GM06990 (cell line): Measurements from ENCODE around the gene TEX2.

Experiments used
- DNase-seq: peaks from one replicate; pipeline ENCODE4 v3.0.0-alpha.2; 2011; ENCODE audit not compliant: insufficient read length; ENCODE audit errors: extremely low read depth
- H3K27me3 ChIP-seq: replicated peaks from 2 replicates; pipeline ENCODE4 v1.6.0; 2011; ENCODE audit warnings: low read length; ENCODE audit not compliant: control insufficient read depth, insufficient read depth
- H3K36me3 ChIP-seq: 2 replicates; pipeline ENCODE4 v1.5.1; 2011; ENCODE audit warnings: low read length; ENCODE audit not compliant: control insufficient read depth, insufficient read depth
- H3K4me3 ChIP-seq: replicated peaks from 2 replicates; pipeline ENCODE4 v1.5.1; 2011; ENCODE audit warnings: low read depth, mild to moderate bottlenecking, control low read depth, low read length
- CTCF ChIP-seq: IDR thresholded peaks from 2 replicates; pipeline ENCODE4 v1.5.1; 2011; ENCODE audit warnings: low read length, control low read depth, mild to moderate bottlenecking, inconsistent platforms; ENCODE audit not compliant: insufficient read depth, poor library complexity, severe bottlenecking

Gene TEX2

GRCh38 chr17:64178011-64178825 is 84.8 kb downstream of the TEX2 start:
- DNase-seq: no peak
- Histone ChIP-seq H3K27me3 (no peaks in the 10 kb centered on the region), H3K4me3 (no peak overlapping the region), H3K36me3 (peaks cover 3% of the 10 kb centered on the region)
- no peak for TF ChIP-seq CTCF

- no peaks in the 10 kb centered on the region for H3K27me3 ChIP-seq
- no peak overlapping the region for H3K4me3 ChIP-seq
- TF ChIP-seq CTCF: no peak
- peaks cover 3% of the 10 kb centered on the region for H3K36me3 ChIP-seq
- DNase-seq: no peak
Observed at GRCh38 chr17:64177311-64178010, 85.6 kb downstream of the TEX2 start.

DNA sequence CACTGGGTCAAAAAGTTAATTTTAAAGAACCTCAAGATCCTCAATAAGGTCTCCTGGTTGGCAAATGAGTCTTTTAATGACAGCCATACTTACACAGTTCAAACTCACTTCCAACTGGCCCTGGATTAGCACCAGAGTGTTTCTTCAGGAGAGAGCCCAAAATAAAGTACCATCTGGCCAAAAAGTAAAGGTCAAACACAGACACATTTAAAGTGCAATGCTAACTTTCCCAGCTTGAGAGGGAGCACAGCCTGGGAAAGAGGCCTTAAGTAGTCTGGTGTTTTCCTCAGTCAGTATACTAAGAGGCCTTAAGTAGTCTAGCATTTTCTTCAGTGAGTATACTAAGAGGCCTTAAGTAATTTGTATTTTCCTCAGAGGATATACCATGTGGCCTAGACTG is 86.5 kb downstream of the TEX2 start:
- DNase-seq: no peak
- H3K36me3 ChIP-seq: peaks cover 3% of the 10 kb centered on the region
- no peak overlapping the region for H3K4me3 ChIP-seq
- no peak for TF ChIP-seq CTCF
- H3K27me3 ChIP-seq: no peaks in the 10 kb centered on the region

DNA sequence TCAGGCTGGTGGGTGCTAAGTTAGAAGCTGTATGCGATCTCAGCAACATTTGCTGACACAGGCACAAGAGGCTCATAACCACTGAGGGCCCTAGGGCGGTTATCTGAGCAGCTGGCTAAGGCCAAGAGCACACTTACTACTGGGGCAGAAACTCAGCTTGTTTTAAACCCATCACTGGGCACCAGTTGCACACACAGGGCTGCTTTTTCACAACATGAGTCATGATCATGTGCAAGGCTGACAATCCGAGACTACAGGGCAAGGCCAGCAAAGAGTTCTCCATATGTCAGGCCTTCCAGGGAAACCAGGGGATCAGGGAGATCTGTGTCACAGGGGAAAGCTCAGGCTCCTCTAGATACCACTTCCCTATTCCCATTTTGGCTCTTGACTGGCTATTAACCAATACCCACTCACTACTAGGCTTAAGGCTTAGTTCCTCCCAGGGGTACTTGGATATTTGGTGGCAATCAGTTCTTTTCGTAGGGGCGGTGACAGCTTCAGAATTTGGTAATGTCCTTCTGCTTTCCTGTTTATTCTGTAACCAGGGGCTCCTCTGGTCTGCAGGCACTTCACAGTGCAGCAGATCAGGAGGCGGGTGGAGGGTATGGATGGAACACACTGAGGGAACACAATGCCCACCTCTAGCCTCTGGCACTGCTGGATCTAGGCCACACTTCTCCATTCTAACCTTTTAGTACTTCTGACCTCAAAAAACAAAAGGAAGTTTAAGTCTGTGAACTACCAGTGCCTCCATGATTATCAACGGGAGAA is 88.2 kb downstream of the TEX2 start:
- no peak for TF ChIP-seq CTCF
- no peak for DNase-seq
- Histone ChIP-seq H3K27me3 (no peaks in the 10 kb centered on the region), H3K36me3 (peaks cover 6% of the 10 kb centered on the region), H3K4me3 (no peak overlapping the region)

DNA sequence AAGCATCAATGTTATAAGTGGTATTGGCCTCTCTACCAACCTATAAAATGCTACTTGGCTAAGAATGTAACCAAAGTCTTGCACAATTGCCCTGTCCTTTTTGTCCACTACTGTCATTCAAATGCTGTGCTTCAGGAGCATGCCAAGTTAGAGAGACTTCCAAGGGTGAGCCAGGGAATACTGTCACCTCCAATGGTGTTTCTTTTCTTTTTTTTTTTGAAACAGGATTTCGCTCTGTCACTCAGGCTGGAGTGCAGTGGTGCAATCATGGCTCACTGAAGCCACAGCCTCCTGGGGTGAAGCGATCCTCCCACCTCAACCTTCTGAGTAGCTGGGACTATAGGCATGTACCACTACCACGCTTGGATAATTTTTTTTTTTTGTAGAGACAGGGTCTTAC is 89.4 kb downstream of the TEX2 start:
- no peaks in the 10 kb centered on the region for H3K27me3 ChIP-seq
- H3K4me3 ChIP-seq: no peak overlapping the region
- peaks cover 6% of the 10 kb centered on the region for H3K36me3 ChIP-seq
- DNase-seq: no peak
- TF ChIP-seq CTCF: no peak
